Measurements from ENCODE around the gene CCER1.

- TF ChIP-seq EZH2 (IDR thresholded peaks at IDR 0.05; ENCODE audit: insufficient read depth, poor library complexity, severe bottlenecking) (no peak), EZH2phosphoT487 (IDR thresholded peaks at IDR 0.05; ENCODE audit: insufficient read depth, low read depth) (no peak)
Measured at GRCh38 chr12:91001306-91001705, 46.3 kb upstream of the CCER1 start.

All from GM23248 (cell line).